ENCODE data around the gene SMIM35. TPM values are rescaled to one million over a fixed set of nuclear protein-coding genes. Genes with fewer than 3 reads are reported as not detected.

The SMIM35 gene
- total RNA-seq, 1 experiment from 2014 or later = not detected

DNA sequence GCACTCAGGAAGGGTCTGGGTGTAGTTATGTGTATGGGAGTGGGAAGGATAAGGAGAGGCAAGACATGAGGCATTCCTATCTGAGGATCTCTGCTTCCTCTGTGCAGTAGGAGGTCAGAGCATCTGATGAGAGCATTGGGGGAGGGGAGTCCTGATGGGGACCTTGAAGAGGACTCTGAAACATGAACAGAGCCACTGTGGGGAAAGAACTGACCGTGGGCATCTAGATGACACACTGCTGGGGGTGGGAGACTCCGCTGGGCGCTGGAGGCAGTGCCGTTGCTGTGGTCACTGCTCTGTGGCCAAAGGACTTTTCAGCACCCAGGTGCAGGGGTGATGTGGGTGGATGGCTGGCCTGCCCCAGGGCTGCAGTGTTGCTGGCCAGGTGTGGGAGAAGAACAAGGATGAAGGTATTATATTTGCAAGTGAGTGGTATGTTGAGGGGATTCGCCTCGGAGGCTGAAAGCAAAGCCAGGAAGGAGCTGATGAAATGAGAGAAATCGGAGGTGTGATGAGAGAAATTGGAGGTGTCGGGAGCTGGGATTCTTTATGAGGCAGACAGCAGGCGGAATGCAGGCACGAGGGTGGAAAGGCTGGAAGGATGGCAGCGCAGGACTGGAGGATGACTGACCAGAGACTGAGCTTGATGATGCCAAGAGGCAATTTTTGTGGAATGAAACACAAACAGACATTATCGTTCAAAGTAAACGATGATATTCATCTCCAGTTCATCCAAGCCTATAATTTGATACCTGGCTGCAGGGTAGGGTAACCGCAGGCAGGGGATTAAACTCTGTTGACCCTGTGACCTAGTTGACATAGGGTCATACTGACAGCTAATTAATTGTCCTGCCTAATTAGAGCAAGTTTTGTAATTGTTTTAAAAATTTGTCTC is 29.3 kb downstream of the SMIM35 start:
- Histone ChIP-seq H3K4me1 (ENCODE audit: insufficient read depth, low read length) (no peaks in the 10 kb centered on the region), H3K79me2 (ENCODE audit: low read length) (no peaks in the 10 kb centered on the region), H2AFZ (ENCODE audit: low read length) (no peak overlapping the region), H3K9me2 (replicated peaks; ENCODE audit: low read length) (no peaks in the 10 kb centered on the region), H3K36me3 (ENCODE audit: low read depth, low read length) (no peaks in the 10 kb centered on the region), H3F3A (ENCODE audit: low read length, unreplicated experiment) (no peaks in the 10 kb centered on the region), H3K9ac (ENCODE audit: low read length) (no peak overlapping the region), H3K9me3 (ENCODE audit: low read length) (no peaks in the 10 kb centered on the region), H4K20me1 (ENCODE audit: low read length) (no peaks in the 10 kb centered on the region), H3K4me2 (ENCODE audit: low read length) (no peak overlapping the region), H3K4me3 (ENCODE audit: low read length) (no peak overlapping the region), H3K27ac (ENCODE audit: low read length) (no peak overlapping the region), H3K27me3 (ENCODE audit: low read length) (peaks cover 69% of the 10 kb centered on the region)
- no peak for TF ChIP-seq EZH2phosphoT487 (IDR thresholded peaks at IDR 0.05; ENCODE audit: borderline replicate concordance, low read length)
- no peak for TF ChIP-seq EZH2 (IDR thresholded peaks at IDR 0.05; ENCODE audit: low read length, unreplicated experiment)
- TF ChIP-seq, protein P1, sequence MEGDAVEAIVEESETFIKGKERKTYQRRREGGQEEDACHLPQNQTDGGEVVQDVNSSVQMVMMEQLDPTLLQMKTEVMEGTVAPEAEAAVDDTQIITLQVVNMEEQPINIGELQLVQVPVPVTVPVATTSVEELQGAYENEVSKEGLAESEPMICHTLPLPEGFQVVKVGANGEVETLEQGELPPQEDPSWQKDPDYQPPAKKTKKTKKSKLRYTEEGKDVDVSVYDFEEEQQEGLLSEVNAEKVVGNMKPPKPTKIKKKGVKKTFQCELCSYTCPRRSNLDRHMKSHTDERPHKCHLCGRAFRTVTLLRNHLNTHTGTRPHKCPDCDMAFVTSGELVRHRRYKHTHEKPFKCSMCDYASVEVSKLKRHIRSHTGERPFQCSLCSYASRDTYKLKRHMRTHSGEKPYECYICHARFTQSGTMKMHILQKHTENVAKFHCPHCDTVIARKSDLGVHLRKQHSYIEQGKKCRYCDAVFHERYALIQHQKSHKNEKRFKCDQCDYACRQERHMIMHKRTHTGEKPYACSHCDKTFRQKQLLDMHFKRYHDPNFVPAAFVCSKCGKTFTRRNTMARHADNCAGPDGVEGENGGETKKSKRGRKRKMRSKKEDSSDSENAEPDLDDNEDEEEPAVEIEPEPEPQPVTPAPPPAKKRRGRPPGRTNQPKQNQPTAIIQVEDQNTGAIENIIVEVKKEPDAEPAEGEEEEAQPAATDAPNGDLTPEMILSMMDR (conservative IDR thresholded peaks at IDR 0.05; ENCODE audit: low read depth, low read length) = no peak
- BruUV-seq (replicated peaks) = no TSS peak
- intact Hi-C loops (cut with micrococcal nuclease) = loop anchor here (10.0 kb wide), 1 partner anchor 103 kb away; no protein-coding TSS in a partner anchor
- POLR2A ChIA-PET (ENCODE audit: unreplicated experiment) = no interaction called here
- DNase-seq (peak; percentile 12), ATAC-seq (no peak)
- CTCF ChIA-PET = no interaction called here

DNA sequence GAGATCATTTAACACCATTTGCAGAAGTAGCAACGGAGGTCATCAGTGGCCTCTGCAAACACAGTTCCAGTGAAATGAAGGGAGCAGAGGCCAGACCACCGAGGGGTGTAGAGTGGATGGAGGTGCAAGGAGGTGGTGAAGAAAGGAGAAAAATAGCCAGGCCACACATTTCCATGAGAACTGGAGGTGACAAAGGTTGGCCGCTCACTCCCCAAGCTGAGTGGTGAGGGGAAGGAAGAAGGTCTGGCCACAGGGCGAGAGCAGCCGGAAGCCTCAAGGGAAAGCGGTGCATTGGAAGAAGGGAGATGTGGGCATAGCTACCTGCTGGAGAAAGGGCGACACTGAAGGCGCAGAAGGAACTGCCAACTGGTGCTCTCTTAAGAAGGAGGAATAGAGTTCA is 30.0 kb downstream of the SMIM35 start:
- no peaks in the 10 kb centered on the region for H3K4me1 ChIP-seq (ENCODE audit: insufficient read depth, low read length)
- no peak overlapping the region for H3K27ac ChIP-seq (ENCODE audit: low read length)
- DNase-seq (no peak), ATAC-seq (no peak)
- intact Hi-C loops (cut with micrococcal nuclease) = loop anchor here (10.0 kb wide), 1 partner anchor 102 kb away; no protein-coding TSS in a partner anchor
- TF ChIP-seq, protein P1 (conservative IDR thresholded peaks at IDR 0.05; ENCODE audit: low read depth, low read length) = no peak
- TF ChIP-seq EZH2phosphoT487 (IDR thresholded peaks at IDR 0.05; ENCODE audit: borderline replicate concordance, low read length) (no peak), EZH2 (IDR thresholded peaks at IDR 0.05; ENCODE audit: low read length, unreplicated experiment) (no peak)
- H3K79me2 ChIP-seq (ENCODE audit: low read length) = no peaks in the 10 kb centered on the region
- H3K4me2 ChIP-seq (ENCODE audit: low read length) = no peak overlapping the region
- no peaks in the 10 kb centered on the region for H3K36me3 ChIP-seq (ENCODE audit: low read depth, low read length)
- H3K4me3 ChIP-seq (ENCODE audit: low read length) = no peak overlapping the region
- H4K20me1 ChIP-seq (ENCODE audit: low read length) = no peaks in the 10 kb centered on the region
- H3K9me2 ChIP-seq (replicated peaks; ENCODE audit: low read length) = no peaks in the 10 kb centered on the region
- H3K9me3 ChIP-seq (ENCODE audit: low read length) = no peaks in the 10 kb centered on the region
- H2AFZ ChIP-seq (ENCODE audit: low read length) = no peak overlapping the region
- ChIA-PET POLR2A (ENCODE audit: unreplicated experiment) (no interaction called here), CTCF (no interaction called here)
- H3K27me3 ChIP-seq (ENCODE audit: low read length) = peaks cover 75% of the 10 kb centered on the region
- no TSS peak for BruUV-seq (replicated peaks)
- no peaks in the 10 kb centered on the region for H3F3A ChIP-seq (ENCODE audit: low read length, unreplicated experiment)
- H3K9ac ChIP-seq (ENCODE audit: low read length) = no peak overlapping the region

DNA sequence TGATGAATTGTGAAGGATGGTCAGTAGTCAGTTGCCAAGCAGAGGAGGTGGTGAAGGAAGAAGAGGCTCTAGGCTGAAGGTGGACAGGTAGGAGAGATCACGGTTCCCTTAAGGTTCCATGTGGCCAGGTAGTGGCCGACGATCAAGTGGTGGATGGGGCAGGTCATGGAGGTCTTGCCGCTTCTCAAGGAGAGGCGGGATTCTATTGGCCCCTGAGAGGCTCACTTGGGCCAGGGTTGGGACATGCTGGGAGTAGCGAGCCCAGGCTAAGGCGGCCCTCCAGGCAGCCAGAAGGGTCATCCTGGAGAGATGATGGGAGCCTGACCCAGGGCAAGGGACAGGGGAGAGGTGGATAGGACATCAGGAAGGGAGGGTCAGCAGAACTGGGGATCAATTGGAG is 30.8 kb downstream of the SMIM35 start:
- Histone ChIP-seq H3K9ac (ENCODE audit: low read length) (no peak overlapping the region), H3K9me3 (ENCODE audit: low read length) (no peaks in the 10 kb centered on the region), H3K27ac (ENCODE audit: low read length) (no peak overlapping the region), H3K79me2 (ENCODE audit: low read length) (no peaks in the 10 kb centered on the region), H3K9me2 (replicated peaks; ENCODE audit: low read length) (no peaks in the 10 kb centered on the region), H4K20me1 (ENCODE audit: low read length) (no peaks in the 10 kb centered on the region), H3K4me2 (ENCODE audit: low read length) (no peak overlapping the region), H2AFZ (ENCODE audit: low read length) (no peak overlapping the region), H3F3A (ENCODE audit: low read length, unreplicated experiment) (no peaks in the 10 kb centered on the region), H3K36me3 (ENCODE audit: low read depth, low read length) (no peaks in the 10 kb centered on the region), H3K4me1 (ENCODE audit: insufficient read depth, low read length) (no peaks in the 10 kb centered on the region), H3K27me3 (ENCODE audit: low read length) (peaks cover 83% of the 10 kb centered on the region), H3K4me3 (ENCODE audit: low read length) (no peak overlapping the region)
- TF ChIP-seq EZH2 (IDR thresholded peaks at IDR 0.05; ENCODE audit: low read length, unreplicated experiment) (no peak), EZH2phosphoT487 (IDR thresholded peaks at IDR 0.05; ENCODE audit: borderline replicate concordance, low read length) (no peak)
- TF ChIP-seq, protein P1 (conservative IDR thresholded peaks at IDR 0.05; ENCODE audit: low read depth, low read length) = no peak
- ATAC-seq = no peak
- CTCF ChIA-PET = no interaction called here
- POLR2A ChIA-PET (ENCODE audit: unreplicated experiment) = no interaction called here
- no peak for DNase-seq
- intact Hi-C loops (cut with micrococcal nuclease) = loop anchor here (10.0 kb wide), 1 partner anchor 101 kb away; no protein-coding TSS in a partner anchor
- BruUV-seq (replicated peaks) = no TSS peak

Measured in PC-3 (cell line).